GM23338 (cell line): ENCODE results near the gene UHRF2.

ENCODE experiments used
- CTCF ChIP-seq, 2 experiments: fragments of 200-600 bp in 1 of 2; sonication (generic) in 1 of 2; conservative IDR thresholded peaks; 2 replicates each; pipeline versions ENCODE4 v1.5.1 to v1.6.1; 2016 to 2017; ENCODE audit warnings: antibody characterized with exemption in 2 of 2, low read depth in 2 of 2, mild to moderate bottlenecking in 2 of 2, moderate library complexity in 1 of 2
- ETS1 ChIP-seq: IDR thresholded peaks from 2 replicates; pipeline ENCODE4 v1.6.1; 2016; ENCODE audit warnings: antibody characterized with exemption
- EZH2 ChIP-seq: fragments of 200-600 bp; sonication (generic); IDR thresholded peaks from one replicate; pipeline ENCODE4 v1.8.0; 2017; ENCODE audit warnings: antibody characterized with exemption, mild to moderate bottlenecking, low read depth; ENCODE audit not compliant: unreplicated experiment
- EZH2phosphoT487 ChIP-seq: fragments of 200-600 bp; sonication (generic); IDR thresholded peaks from one replicate; pipeline ENCODE4 v1.8.1; 2018; ENCODE audit warnings: antibody characterized with exemption; ENCODE audit not compliant: unreplicated experiment
- JUNB ChIP-seq: IDR thresholded peaks from one replicate; pipeline ENCODE4 v1.6.1; 2016; ENCODE audit warnings: antibody characterized with exemption; ENCODE audit not compliant: unreplicated experiment
- POLR2AphosphoS5 ChIP-seq: IDR thresholded peaks from 2 replicates; pipeline ENCODE4 v1.6.1; 2016; ENCODE audit warnings: antibody characterized with exemption, low read depth
- TF ChIP-seq, protein P1 (sequence below): IDR thresholded peaks from one replicate; pipeline ENCODE4 v1.6.1; 2018; ENCODE audit warnings: antibody characterized with exemption; ENCODE audit not compliant: unreplicated experiment

DNA sequence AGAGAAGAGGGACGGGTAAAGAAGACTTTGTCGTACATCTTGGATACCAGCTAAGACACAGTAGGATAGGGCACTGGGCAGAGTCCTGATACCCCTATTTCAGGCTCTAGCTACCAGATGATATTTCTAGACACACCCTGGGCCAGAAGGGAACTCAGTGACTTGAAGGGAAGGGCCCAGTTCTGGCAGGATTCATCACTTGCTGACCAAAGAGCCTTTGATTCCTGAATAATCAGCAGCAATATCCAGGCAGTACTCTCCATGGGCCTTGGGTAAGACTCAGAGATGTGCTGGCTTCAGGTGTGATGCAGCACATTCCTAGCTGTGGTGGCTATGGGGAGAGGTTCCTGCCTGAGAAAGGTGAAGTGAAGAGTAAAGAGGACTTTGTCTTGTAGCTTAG, 44.2 kb upstream of the UHRF2 start:
- TF ChIP-seq EZH2 (no peak), CTCF (conservative IDR thresholded peaks at IDR 0.05; ENCODE audit: low read depth in 2 of 2) (no peak), EZH2phosphoT487 (no peak), ETS1 (no peak), POLR2AphosphoS5 (no peak), JUNB (no peak)
- TF ChIP-seq, protein P1, sequence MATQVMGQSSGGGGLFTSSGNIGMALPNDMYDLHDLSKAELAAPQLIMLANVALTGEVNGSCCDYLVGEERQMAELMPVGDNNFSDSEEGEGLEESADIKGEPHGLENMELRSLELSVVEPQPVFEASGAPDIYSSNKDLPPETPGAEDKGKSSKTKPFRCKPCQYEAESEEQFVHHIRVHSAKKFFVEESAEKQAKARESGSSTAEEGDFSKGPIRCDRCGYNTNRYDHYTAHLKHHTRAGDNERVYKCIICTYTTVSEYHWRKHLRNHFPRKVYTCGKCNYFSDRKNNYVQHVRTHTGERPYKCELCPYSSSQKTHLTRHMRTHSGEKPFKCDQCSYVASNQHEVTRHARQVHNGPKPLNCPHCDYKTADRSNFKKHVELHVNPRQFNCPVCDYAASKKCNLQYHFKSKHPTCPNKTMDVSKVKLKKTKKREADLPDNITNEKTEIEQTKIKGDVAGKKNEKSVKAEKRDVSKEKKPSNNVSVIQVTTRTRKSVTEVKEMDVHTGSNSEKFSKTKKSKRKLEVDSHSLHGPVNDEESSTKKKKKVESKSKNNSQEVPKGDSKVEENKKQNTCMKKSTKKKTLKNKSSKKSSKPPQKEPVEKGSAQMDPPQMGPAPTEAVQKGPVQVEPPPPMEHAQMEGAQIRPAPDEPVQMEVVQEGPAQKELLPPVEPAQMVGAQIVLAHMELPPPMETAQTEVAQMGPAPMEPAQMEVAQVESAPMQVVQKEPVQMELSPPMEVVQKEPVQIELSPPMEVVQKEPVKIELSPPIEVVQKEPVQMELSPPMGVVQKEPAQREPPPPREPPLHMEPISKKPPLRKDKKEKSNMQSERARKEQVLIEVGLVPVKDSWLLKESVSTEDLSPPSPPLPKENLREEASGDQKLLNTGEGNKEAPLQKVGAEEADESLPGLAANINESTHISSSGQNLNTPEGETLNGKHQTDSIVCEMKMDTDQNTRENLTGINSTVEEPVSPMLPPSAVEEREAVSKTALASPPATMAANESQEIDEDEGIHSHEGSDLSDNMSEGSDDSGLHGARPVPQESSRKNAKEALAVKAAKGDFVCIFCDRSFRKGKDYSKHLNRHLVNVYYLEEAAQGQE, result no peak
